ENCODE data around the gene NEURL2.

DNA sequence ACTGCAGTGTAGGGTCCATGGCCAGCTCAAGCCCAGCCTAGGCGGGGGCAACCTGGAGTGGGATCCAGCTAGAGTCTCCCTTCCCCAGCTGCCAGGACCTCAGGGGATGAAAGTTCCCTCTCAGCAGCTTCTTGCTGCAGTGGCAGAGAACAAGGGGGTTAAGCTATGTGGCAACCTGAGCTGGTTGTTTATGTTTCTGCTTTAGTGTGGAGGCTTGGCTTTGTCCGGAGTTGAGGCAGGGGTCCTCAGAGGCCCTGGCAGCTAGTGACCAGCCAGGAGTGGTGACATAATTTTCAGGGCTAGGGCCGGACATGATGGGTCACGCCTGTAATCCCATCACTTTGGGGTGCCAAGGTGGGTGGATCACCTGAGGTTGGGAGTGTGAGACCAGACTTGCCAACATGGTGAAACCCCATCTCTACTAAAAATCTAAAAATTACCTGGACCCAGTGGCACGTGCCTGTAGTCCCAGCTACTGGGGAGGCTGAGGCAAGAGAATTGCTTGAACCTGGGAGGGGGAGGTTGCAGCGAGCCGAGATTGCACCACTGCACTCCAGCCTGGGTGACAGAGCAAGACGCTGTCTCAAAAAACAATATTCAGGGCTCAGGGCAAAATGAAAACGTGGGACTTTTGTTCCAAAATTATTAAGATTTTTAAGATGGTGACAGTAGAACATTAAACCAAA is 35.0 kb upstream of the NEURL2 start:
- TF ChIP-seq POLR2A (IDR thresholded peaks at IDR 0.05; ENCODE audit: low read depth, low read length) = no peak
- TF ChIP-seq POLR2AphosphoS5 (IDR thresholded peaks at IDR 0.05; ENCODE audit: low read depth, low read length) = no peak

Data from GM12892 (cell line).